Smooth muscle cell of the brain vasculature (primary cell): ENCODE results near the gene SST.

Source experiments
- DNase-seq: peaks from one replicate; pipeline ENCODE4 v3.0.0-alpha.2; 2012; ENCODE audit warnings: low read depth, low spot score

The SST gene

GRCh38 chr3:187669675-187670504, at the start of gene SST:
TSS of gene SST (minus strand) at chr3:187670394. CDS start at chr3:187670291, 103 bp downstream.
- DNase-seq = no peak

- DNase-seq = no peak
Observed at GRCh38 chr3:187719628-187720336, 49.6 kb upstream of the SST start.

GRCh38 chr3:187718802-187719201, 48.6 kb upstream of the SST start:
- no peak for DNase-seq

GRCh38 chr3:187717572-187717971, 47.4 kb upstream of the SST start:
- no peak for DNase-seq

- peak; percentile 37 for DNase-seq
Observed at GRCh38 chr3:187714404-187714979, 44.3 kb upstream of the SST start.

GRCh38 chr3:187713504-187713903, 43.3 kb upstream of the SST start:
- no peak for DNase-seq

- DNase-seq = no peak
Observed at GRCh38 chr3:187709155-187709554, 39.0 kb upstream of the SST start.

- no peak for DNase-seq
Observed at GRCh38 chr3:187708696-187709095, 38.5 kb upstream of the SST start.

GRCh38 chr3:187706971-187707370, 36.8 kb upstream of the SST start:
- no peak for DNase-seq

- DNase-seq = no peak
Observed at GRCh38 chr3:187705164-187705563, 35.0 kb upstream of the SST start.

GRCh38 chr3:187702507-187703033, 32.4 kb upstream of the SST start, which contains the start of gene RTP2:
TSS of gene RTP2 (minus strand) at chr3:187702557. CDS start at chr3:187702128, 429 bp downstream.
- DNase-seq = no peak

GRCh38 chr3:187700249-187700648, 30.1 kb upstream of the SST start:
- DNase-seq = no peak

- DNase-seq = no peak
Observed at GRCh38 chr3:187698499-187699399, 28.6 kb upstream of the SST start.

- no peak for DNase-seq
Observed at GRCh38 chr3:187696021-187696420, 25.8 kb upstream of the SST start.

GRCh38 chr3:187695449-187695848, 25.3 kb upstream of the SST start:
- DNase-seq = no peak

GRCh38 chr3:187694801-187695200, 24.6 kb upstream of the SST start:
- no peak for DNase-seq

- no peak for DNase-seq
Observed at GRCh38 chr3:187693431-187693830, 23.2 kb upstream of the SST start.

GRCh38 chr3:187689984-187690383, 19.8 kb upstream of the SST start:
- DNase-seq = no peak

- no peak for DNase-seq
Observed at GRCh38 chr3:187686621-187687273, 16.6 kb upstream of the SST start.

- DNase-seq = no peak
Observed at GRCh38 chr3:187685948-187686347, 15.8 kb upstream of the SST start.

GRCh38 chr3:187684880-187685279, 14.7 kb upstream of the SST start:
- no peak for DNase-seq
